OCI-M2 (cell line): ENCODE results near the gene CTSA.
"Not testable (repeated sequence)": the region's sequence is repeated elsewhere in the genome, so short reads cannot be mapped to it uniquely, and the experiment has no call there.

Source experiments
- DNase-seq: peaks from one replicate; lab custom pipeline; 2025; ENCODE audit not compliant: unreplicated experiment; lab: John Stamatoyannopoulos, UW

Gene CTSA

DNA sequence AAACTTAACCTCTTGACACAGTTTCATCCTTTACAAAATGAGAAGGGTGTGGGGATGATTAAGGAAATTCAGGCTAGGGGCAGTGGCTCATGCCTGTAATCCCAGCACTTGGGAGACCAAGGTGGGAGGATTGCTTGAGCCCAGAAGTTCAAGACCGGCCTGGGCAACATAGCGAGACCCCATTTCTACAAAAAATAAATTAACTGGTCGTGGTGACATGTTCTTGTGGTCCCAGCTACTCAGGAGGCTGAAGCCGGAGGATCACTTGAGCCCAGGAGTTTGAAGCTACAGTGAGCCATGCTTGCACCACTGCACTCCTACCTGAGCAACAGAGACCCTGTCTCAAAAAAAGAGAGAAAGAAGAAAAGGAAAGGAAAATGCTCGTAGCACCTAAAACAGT is 24.7 kb upstream of the CTSA start:
- DNase-seq = no peak

DNA sequence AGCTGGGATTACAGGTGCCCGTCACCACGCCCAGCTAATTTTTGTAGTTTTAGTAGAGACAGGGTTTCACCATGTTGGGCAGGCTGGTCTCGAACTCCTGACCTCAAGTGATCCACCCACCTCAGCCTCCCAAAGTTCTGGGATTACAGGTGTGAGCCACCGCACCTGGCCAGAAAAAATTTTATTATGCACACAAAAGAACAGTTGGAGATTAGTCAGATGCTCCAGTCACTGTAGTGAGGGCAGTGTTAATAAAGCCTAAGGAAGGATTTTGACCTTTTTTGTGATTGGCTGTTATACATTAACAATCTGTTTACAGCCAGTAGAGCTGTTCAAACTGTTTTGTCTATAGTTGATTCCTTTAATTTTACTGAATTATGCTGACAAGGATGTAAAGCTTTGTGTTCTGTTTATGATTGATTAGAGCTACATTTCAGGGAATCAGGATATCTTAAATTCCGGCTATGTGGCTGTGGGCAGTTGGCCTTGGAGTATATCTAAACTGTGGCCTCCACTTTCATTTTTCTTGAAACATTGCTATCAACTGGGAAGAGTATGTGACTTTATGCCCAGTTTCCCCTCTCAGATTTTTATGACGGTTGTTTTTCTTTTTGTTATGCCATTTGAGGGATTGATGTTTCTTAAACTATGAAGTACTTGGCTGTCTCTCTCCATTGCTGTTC is 23.9 kb upstream of the CTSA start:
- no peak for DNase-seq

DNA sequence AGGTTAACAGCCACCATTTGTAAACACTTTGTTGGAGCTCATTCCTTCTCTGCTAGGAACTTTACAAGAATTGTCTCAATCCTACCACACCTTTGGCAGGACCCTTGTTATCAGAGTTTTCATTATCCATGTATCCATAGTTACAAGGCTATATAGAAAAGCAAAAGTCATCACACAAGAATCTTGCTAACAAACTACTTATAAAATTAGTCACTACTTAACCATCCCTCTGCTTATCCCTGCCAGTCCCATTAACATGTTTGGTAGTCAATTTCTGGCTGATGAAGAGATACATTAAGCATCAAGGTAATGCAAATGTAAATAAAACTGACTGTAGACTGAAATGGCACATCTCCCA is 23.3 kb upstream of the CTSA start:
- DNase-seq = no peak

DNA sequence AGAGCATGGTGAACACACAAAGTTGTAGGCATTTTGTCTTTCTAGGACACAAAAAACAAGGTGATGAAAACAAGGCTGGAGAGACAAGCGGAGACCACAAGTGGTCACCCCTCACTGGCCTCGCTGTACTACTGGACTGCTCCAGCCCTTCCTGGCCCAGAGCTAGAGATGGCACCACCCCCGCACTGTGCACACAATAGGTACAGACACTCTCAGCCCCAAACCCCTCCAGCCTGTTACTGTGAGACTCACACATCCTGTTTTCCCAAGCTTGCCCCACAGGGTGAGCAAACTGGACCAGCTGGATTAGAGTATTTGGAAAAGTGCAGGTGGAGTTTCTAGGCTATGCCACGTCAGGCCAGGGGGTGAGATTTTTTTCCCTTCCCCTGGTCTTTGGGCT is 18.5 kb upstream of the CTSA start:
- DNase-seq = no peak

DNA sequence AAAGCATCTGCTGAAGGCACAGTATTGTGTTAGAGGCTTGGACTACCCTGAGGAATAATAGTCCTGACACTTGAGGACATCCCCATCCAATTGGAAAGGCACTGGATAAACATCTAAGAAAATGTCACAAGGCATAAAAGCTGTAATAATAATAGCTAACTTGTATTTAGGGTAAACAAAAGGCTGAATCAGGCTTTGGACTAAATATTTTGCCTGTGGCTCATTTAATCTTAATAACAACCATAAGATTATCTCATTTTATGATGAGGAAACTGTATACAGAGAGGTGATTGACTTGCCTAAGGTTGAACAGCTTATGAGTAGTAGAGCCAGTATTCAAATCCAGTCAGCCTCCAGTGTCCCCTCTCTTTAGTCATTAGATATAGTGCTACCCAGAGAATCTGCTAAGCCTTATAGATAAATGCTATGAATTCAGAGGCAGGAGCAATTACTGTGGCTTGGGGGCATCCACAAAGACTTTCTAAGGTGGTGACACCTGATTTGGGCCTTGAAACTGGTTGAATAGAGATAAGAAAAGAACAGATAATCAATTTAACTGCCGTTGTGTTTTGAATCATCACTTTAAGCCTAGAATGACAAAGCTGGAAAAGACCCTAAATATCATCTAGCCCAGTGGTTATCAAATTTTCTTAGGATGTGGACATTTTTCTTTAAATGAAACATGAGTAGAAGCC is 17.6 kb upstream of the CTSA start:
- no peak for DNase-seq

DNA sequence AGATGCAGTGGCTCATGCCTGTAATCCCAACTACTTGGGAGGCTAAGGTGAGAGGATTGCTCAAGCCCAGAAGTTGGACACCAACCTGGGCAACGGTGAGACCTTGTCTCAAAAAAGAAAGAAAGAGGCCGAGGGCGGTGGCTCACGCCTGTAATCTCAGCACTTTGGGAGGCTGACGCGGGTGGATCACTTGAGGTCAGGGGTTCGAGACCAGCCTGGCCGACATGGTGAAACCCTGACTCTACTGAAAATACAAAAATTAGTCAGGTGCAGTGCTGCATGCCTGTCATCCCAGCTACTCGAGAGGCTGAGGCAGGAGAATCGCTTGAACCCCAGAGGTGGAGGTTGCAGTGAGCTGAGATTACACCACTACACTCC is 17.0 kb upstream of the CTSA start:
- not testable (repeated sequence) for DNase-seq

DNA sequence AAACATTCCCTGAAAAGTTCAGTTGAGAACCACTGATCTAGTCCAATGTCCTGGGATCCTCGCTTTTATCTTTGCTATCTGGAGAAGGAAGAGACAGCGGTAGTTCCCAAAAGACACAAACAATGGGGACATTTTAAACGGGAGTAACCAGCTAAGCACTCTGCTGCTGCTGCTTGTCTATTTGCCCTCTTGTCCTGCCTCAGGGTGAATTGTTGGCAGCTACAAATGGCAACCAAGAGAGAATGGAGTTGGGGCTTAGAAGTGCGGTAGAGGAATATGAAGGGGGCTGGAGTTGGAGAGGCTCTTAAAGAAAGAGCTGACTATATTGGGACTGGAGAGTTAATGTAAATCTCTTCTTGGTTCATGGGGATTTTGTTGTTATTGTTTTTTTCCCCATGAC is 16.6 kb upstream of the CTSA start:
- DNase-seq = no peak

DNA sequence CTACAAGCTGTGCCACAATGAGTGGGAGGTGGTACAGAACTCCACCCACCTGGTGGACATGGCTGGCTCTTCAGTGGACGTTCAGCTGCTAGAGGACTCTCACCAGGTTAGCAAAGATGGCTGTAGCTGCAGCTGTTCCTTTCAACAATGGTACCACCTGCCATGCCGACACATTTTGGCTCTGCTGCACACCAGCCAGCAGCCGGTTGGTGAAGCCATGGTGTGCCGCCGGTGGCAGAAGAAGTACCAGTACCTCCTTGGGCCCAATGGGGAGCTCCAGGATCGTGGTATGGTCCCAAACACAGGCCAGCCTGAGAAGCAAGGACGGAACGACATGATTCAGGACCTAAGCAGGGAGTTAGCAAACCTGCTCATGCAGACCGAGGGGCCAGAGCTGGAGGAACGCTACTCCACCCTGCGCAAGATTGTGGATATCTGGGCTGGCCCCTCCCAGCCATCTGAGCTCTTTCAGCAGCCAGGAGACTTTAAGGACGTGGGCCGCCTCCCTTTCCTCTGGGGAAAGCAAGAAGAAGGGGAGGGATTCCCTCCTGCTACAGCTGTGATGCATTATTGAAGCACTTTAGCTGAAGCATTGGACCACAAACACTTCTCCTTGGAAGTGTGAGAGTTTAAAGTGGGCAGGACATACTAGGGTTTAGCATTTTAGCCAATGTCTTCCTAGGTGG is 12.9 kb upstream of the CTSA start:
- no peak for DNase-seq

DNA sequence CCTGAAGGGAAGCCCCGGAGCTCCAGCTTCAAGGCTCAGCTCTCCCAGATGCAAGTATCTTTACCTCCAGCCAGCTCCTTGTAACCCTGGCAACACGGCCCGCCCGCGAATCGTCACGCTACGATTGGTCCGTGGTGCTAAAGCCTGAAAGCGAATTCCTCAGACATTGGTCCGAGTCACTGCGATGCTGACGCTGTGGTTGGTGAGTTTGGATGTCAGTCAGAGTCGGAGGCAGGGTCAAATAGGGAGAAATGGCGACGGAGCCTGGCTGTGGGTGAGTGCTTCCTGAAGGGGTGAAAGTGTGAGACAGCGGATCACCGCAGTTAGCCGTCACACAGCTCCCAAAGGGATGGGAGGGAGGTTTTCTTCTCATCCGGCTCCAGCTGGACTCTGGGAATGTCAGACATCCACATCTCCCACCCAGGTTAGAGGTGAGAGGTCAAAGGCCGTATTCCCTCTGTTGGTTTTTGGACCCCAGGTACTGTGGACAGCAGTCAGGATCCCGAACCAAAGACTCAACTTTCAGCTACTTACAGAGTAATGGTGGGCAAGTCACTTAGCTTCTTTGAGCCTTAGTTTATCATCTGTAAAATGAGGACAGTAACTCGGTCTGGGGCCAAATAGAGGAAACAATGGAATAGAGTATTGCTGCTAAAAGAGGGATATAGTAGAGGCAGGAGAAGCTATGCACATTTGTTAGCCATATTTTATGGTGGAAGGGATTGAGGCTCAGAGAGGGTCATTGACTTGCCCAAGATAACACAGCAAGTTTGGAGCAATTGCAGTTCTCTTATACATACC is 9.9 kb upstream of the CTSA start, which contains the start of gene ZSWIM1:
Gene ZSWIM1, plus strand, starts transcription at position 240 of the 801 bp plus-strand sequence. CDS start 1,366 bp downstream, outside the sequence.
- peak; percentile 95 for DNase-seq

DNA sequence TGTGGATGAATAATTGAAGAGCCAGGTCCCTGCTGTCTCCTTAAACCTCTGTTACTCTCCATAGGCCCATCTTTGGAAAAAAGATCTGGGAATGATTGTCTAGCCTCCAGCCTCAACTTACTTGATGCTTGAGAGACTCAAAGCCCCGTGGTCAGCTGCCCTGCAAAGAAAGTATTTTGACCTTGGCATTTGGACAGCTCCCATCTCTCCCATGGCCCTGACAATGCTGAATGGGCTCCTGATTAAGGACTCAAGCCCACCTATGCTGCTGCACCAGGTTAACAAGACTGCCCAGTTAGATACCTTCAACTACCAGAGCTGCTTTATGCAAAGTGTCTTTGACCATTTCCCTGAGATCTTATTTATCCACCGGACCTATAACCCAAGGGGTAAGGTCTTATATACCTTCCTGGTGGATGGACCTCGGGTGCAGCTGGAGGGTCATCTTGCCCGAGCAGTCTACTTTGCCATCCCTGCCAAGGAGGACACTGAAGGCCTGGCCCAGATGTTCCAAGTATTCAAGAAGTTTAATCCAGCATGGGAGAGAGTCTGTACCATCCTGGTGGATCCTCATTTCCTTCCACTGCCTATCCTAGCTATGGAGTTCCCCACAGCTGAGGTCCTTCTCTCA is 8.6 kb upstream of the CTSA start:
- no peak for DNase-seq

DNA sequence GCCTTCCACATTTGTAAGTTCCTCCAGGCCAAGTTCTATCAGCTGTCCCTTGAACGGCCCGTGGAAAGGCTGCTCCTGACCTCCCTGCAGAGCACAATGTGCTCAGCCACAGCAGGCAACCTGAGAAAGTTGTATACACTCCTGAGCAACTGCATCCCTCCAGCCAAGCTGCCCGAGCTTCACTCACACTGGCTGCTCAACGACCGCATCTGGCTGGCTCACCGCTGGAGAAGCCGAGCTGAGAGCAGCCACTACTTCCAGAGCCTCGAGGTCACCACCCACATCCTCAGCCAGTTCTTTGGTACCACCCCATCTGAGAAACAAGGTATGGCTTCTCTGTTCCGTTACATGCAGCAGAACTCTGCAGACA is 8.1 kb upstream of the CTSA start:
- DNase-seq = no peak

DNA sequence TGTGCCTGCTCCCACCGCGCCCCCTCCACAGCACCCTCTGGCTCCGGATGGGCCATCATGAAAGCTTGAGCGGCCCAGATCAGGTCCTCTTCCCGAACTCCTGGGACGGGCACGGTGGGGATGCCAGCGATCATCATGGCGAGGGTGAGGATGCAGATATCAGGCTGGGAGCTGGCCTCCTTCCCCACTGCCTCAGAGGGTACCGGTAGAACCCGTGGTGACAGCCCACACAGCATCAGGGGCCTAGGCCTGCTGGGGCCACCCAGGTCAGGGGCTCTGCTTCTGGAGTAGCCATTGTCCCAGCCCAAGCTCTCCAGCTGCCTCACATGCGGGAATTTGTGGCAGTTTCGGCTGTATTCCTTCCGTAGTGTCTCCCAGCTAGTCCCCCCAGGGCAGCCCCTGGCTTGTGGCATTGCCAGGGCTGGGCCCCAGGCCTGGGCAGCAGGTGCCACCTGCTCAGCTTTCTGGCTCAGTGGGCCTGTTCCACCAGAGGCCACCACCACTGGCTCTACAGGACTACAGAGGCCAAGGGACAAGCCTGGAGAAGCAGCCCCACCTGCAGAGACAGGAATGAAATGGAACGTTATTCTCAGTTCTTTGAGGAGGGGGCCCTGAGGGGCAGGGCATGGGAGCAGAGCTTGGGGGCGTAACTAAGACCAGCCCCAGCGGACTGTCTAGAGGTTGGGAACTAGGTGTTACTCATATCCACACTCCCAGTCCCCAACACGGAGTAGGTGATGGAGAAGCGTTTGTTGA is 4.4 kb upstream of the CTSA start:
- no peak for DNase-seq

DNA sequence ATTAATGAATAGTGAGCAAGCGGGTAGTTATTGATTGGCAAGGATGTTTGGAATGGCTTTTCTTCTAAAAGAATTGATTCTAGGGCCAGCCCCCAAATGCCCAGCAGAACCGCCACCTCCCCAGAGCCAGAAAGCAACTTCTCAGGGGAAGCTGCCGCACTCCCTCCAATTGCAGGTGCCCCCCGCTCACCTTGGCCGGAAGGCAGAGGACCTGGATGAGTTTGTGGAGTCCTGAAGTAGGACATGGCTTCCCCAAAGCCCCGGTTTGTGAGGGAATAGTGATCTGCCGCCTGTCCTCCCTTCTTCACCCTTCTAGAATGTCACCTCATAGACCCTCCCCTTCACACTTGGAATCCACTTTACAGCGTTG is 3.8 kb upstream of the CTSA start, which contains the start of gene SPATA25:
Gene SPATA25, minus strand, starts transcription at position 277 of the 370 bp plus-strand sequence. Its CDS starts 32 bp downstream, at position 245.
- DNase-seq = no peak

DNA sequence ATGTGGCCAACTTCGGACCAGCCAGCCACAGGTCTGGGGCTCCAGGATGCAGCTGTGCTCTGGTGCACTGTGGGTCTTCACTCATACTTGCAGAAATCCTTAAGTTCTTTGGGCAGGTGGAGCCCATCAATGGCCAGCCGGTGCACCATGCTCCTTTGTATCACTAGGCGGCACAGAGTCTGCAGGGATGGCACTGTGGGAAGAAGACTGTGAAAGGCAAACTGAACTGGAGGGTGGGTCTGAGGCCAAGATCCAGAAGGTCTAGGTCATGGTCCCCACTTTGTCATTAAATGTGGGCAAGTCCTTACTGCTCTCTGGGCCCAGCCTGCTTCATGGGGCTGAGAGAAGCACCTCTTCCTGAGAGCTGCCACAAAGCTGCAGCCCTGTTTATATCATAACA is 2.5 kb upstream of the CTSA start:
- no peak for DNase-seq

DNA sequence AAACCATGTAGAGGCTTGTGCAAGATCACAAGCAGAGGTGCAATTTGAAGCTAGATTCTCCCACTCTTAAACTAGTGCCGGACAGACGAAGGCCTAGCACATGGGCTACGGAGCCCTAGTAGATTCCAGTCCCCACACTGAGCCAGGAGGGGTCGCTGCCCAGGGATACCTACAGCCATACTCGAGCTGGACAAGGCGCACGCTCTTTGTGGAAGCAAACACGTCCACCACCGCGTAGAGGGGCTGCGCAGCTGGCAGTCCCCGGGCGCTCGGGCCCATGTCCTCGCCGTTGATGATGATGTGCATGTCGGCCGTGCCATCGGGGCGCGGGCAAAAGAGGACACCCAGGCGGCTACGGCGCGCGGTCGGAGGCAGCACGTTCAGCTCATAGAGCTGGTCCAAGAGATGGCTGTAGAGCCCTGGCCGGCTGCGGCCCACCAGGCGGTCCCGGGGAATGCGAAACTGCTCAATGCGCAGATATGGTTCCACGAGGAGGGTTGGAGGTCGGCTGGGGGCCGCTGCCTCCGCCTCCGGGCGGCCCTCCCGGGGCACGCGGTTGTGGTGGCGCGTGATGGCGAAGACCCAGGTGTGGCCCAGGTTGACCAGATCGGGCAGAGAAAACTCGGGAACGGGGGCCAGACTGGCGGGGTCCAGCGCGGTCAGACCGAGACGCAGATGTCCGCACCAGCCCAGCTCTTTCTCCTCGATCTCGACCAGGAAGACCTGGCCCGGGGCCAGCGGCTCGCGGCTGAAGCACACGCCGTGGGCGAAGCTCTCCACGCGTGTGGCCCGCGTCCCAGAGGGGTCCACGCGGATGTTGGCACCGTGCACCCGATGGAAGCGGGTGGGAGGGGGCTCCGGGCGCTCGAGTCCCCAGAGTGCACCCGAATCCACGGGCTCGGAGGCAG is 804 bp upstream of the CTSA start:
- peak; percentile 56 for DNase-seq

DNA sequence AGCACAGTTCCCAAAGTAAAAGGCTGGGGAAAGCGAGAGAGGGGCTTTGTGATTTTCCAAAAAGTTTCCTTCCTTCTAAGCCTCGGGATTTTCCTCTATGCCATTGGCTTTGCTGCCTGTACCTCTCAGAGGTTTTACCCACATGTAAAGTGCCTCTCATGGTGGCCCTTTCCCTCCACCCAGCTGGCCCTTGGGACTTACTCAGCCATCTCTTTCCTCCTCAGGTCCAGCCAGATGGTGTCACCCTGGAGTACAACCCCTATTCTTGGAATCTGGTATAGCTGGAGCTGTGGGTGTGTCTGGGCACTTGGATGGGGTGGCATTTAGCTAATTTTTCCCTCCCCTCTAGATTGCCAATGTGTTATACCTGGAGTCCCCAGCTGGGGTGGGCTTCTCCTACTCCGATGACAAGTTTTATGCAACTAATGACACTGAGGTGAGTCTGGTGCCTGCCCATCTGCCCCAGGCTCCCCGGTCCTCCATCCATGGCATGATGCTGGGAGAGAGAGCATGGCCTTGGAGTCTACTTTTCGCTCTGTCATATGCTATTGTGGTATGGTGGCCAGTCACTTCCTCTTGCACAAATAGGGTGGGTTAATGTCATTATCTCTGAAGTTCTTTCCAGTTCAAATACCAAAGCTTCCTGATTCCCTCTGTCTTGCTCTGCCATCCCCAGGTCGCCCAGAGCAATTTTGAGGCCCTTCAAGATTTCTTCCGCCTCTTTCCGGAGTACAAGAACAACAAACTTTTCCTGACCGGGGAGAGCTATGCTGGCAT is 1.1 kb downstream of the CTSA start:
- DNase-seq = no peak

DNA sequence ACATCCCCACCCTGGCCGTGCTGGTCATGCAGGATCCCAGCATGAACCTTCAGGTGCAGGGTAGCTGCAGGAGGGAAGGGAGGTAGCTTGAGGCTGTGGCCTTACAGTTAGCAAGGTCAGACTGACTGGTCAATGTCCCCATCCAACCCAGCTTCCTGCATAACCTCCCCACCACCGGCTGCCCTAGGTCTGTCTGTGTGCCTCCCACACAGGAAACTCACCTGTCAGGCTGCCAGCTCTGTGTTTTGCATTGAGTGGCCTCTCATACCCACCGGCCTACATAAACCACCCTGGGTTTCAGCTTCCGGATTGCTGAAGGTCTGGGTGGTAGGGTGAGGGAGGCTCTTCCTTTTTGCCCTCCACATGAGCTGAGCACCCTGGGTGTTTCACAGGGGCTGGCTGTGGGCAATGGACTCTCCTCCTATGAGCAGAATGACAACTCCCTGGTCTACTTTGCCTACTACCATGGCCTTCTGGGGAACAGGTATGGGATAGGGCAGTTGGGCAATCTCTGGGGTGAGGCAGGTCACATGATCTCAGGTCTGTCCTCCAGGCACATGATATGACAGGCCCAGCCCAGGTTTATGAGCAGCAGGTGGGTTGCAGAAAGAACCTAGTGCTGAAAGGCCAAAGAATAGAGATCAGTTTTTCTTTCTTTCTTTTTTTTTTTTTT is 1.8 kb downstream of the CTSA start:
- DNase-seq = no peak

DNA sequence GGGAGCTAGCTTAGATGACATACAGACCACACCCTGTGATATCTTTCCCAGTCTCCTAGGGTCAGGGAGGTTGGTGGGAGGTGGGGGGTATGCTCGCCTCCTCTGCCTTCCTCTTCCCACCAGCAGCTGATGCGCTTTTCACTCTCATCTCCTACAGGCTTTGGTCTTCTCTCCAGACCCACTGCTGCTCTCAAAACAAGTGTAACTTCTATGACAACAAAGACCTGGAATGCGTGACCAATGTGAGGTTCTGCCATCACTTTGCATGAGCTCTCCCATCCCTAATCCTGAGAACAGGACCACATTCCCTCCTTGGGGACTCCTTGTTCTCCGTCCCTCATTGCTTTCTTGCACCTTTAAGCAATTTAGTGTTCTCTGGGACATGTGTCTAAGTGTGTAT is 2.7 kb downstream of the CTSA start:
- DNase-seq = no peak
